ENCODE results near the gene MYADML2. TPM values are rescaled to one million over a fixed set of nuclear protein-coding genes. Genes with fewer than 3 reads are reported as not detected.

Gene MYADML2
- total and polyA plus RNA-seq, 2 experiments from 2014 or later = 0.70 to 1.7 TPM

DNA sequence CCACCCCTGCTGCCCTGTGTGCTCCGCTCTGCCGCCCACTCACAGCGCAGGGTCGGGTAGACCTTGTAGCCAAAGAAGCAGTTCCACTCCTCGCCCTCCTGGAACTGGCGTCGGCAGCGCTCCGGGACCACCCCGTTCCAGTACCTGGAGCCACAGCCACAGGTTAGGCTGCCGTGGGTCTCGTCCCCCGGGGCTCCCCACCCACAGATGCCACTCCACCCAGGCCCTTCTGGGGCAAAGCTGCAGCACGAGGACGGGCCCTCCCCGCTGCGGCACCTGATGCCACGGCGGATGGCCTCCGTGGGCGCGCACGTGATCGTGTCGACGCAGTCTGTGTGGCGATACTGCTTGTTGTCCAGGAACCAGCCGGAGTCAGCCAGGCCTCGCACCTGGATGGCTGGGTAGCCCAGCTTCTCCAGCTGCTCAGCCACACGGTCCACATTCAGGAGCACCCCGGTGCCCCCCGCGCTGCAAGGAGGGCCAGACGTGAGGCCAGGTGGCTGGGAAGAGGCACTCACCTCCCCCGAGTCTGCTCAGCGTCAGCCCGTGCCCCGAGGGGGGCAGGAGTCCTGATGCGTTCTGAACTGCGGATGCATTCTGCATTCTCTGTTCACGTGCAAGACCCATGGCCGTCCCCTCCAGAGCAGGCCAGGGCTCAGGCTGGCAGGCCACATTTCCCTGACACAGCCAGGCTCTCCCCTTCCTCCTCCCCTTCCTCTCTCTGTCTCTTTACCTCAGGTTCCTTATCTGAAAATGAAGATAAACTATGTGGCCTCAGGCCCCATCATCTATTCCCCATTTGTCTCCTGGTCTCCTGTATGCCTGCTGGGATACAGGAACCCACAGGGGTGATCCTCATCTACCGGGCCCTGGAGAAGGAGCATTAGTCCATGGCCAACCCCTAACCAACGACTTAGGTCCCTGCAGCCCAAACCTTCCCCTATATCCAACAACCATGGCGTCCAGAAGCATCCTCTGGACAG is 9.9 kb upstream of the MYADML2 start:
- no peaks in the 10 kb centered on the region; the same call in 2 of the 3 replicates for H3K36me3 Mint-ChIP-seq (ENCODE audit: low read depth)
- no peak for TF ChIP-seq CREB1 (CRISPR knock-in tag; IDR thresholded peaks at IDR 0.05; ENCODE audit: low read depth)
- TF ChIP-seq, protein P1, sequence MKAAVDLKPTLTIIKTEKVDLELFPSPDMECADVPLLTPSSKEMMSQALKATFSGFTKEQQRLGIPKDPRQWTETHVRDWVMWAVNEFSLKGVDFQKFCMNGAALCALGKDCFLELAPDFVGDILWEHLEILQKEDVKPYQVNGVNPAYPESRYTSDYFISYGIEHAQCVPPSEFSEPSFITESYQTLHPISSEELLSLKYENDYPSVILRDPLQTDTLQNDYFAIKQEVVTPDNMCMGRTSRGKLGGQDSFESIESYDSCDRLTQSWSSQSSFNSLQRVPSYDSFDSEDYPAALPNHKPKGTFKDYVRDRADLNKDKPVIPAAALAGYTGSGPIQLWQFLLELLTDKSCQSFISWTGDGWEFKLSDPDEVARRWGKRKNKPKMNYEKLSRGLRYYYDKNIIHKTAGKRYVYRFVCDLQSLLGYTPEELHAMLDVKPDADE (IDR thresholded peaks at IDR 0.05) = no peak
- no peak for TF ChIP-seq POLR2AphosphoS5 (IDR thresholded peaks at IDR 0.05; ENCODE audit: low read depth)
- no peak for TF ChIP-seq EZH2 (IDR thresholded peaks at IDR 0.05; ENCODE audit: low read depth, unreplicated experiment)
- no peak for TF ChIP-seq NANOG (IDR thresholded peaks at IDR 0.05; ENCODE audit: borderline replicate concordance)
- TF ChIP-seq STAT1 (IDR thresholded peaks at IDR 0.05; ENCODE audit: unreplicated experiment) = no peak
- TF ChIP-seq, protein P2, sequence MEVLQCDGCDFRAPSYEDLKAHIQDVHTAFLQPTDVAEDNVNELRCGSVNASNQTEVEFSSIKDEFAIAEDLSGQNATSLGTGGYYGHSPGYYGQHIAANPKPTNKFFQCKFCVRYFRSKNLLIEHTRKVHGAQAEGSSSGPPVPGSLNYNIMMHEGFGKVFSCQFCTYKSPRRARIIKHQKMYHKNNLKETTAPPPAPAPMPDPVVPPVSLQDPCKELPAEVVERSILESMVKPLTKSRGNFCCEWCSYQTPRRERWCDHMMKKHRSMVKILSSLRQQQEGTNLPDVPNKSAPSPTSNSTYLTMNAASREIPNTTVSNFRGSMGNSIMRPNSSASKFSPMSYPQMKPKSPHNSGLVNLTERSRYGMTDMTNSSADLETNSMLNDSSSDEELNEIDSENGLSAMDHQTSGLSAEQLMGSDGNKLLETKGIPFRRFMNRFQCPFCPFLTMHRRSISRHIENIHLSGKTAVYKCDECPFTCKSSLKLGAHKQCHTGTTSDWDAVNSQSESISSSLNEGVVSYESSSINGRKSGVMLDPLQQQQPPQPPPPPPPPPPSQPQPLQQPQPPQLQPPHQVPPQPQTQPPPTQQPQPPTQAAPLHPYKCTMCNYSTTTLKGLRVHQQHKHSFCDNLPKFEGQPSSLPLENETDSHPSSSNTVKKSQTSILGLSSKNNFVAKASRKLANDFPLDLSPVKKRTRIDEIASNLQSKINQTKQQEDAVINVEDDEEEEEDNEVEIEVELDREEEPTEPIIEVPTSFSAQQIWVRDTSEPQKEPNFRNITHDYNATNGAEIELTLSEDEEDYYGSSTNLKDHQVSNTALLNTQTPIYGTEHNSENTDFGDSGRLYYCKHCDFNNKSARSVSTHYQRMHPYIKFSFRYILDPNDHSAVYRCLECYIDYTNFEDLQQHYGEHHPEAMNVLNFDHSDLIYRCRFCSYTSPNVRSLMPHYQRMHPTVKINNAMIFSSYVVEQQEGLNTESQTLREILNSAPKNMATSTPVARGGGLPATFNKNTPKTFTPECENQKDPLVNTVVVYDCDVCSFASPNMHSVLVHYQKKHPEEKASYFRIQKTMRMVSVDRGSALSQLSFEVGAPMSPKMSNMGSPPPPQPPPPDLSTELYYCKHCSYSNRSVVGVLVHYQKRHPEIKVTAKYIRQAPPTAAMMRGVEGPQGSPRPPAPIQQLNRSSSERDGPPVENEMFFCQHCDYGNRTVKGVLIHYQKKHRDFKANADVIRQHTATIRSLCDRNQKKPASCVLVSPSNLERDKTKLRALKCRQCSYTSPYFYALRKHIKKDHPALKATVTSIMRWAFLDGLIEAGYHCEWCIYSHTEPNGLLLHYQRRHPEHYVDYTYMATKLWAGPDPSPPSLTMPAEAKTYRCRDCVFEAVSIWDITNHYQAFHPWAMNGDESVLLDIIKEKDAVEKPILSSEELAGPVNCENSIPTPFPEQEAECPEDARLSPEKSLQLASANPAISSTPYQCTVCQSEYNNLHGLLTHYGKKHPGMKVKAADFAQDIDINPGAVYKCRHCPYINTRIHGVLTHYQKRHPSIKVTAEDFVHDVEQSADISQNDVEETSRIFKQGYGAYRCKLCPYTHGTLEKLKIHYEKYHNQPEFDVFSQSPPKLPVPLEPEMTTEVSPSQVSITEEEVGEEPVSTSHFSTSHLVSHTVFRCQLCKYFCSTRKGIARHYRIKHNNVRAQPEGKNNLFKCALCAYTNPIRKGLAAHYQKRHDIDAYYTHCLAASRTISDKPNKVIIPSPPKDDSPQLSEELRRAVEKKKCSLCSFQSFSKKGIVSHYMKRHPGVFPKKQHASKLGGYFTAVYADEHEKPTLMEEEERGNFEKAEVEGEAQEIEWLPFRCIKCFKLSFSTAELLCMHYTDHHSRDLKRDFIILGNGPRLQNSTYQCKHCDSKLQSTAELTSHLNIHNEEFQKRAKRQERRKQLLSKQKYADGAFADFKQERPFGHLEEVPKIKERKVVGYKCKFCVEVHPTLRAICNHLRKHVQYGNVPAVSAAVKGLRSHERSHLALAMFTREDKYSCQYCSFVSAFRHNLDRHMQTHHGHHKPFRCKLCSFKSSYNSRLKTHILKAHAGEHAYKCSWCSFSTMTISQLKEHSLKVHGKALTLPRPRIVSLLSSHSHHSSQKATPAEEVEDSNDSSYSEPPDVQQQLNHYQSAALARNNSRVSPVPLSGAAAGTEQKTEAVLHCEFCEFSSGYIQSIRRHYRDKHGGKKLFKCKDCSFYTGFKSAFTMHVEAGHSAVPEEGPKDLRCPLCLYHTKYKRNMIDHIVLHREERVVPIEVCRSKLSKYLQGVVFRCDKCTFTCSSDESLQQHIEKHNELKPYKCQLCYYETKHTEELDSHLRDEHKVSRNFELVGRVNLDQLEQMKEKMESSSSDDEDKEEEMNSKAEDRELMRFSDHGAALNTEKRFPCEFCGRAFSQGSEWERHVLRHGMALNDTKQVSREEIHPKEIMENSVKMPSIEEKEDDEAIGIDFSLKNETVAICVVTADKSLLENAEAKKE (CRISPR knock-in tag; IDR thresholded peaks at IDR 0.05) = no peak
- no peak for TF ChIP-seq EZH2phosphoT487 (IDR thresholded peaks at IDR 0.05; ENCODE audit: unreplicated experiment)
- TF ChIP-seq, protein P3, sequence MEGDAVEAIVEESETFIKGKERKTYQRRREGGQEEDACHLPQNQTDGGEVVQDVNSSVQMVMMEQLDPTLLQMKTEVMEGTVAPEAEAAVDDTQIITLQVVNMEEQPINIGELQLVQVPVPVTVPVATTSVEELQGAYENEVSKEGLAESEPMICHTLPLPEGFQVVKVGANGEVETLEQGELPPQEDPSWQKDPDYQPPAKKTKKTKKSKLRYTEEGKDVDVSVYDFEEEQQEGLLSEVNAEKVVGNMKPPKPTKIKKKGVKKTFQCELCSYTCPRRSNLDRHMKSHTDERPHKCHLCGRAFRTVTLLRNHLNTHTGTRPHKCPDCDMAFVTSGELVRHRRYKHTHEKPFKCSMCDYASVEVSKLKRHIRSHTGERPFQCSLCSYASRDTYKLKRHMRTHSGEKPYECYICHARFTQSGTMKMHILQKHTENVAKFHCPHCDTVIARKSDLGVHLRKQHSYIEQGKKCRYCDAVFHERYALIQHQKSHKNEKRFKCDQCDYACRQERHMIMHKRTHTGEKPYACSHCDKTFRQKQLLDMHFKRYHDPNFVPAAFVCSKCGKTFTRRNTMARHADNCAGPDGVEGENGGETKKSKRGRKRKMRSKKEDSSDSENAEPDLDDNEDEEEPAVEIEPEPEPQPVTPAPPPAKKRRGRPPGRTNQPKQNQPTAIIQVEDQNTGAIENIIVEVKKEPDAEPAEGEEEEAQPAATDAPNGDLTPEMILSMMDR (conservative IDR thresholded peaks at IDR 0.05; ENCODE audit: low read depth in 2 of 2) = no peak
- TF ChIP-seq, protein P4, sequence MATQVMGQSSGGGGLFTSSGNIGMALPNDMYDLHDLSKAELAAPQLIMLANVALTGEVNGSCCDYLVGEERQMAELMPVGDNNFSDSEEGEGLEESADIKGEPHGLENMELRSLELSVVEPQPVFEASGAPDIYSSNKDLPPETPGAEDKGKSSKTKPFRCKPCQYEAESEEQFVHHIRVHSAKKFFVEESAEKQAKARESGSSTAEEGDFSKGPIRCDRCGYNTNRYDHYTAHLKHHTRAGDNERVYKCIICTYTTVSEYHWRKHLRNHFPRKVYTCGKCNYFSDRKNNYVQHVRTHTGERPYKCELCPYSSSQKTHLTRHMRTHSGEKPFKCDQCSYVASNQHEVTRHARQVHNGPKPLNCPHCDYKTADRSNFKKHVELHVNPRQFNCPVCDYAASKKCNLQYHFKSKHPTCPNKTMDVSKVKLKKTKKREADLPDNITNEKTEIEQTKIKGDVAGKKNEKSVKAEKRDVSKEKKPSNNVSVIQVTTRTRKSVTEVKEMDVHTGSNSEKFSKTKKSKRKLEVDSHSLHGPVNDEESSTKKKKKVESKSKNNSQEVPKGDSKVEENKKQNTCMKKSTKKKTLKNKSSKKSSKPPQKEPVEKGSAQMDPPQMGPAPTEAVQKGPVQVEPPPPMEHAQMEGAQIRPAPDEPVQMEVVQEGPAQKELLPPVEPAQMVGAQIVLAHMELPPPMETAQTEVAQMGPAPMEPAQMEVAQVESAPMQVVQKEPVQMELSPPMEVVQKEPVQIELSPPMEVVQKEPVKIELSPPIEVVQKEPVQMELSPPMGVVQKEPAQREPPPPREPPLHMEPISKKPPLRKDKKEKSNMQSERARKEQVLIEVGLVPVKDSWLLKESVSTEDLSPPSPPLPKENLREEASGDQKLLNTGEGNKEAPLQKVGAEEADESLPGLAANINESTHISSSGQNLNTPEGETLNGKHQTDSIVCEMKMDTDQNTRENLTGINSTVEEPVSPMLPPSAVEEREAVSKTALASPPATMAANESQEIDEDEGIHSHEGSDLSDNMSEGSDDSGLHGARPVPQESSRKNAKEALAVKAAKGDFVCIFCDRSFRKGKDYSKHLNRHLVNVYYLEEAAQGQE (IDR thresholded peaks at IDR 0.05; ENCODE audit: unreplicated experiment) = no peak
- no peak for TF ChIP-seq ZNF114 (CRISPR knock-in tag; IDR thresholded peaks at IDR 0.05)
- no peaks in the 10 kb centered on the region for H3K79me2 ChIP-seq (replicated peaks; ENCODE audit: insufficient read depth)
- no peaks in the 10 kb centered on the region for H3K9me2 ChIP-seq (ENCODE audit: insufficient read depth)
- no peaks in the 10 kb centered on the region; the same call in 1 of the 2 replicates for H3K4me1 ChIP-seq (ENCODE audit: insufficient read depth)
- no peaks in the 10 kb centered on the region for H3K36me3 ChIP-seq (ENCODE audit: insufficient read depth)
- no peaks in the 10 kb centered on the region; the same call in 2 of the 3 replicates for H3K4me1 Mint-ChIP-seq
- no peak overlapping the region for H3K4me3 Mint-ChIP-seq
- peaks cover 41% of the 10 kb centered on the region for H3K27me3 Mint-ChIP-seq (ENCODE audit: insufficient read depth, low read depth, poor library complexity)
- DNase-seq (ENCODE audit: low spot score) (no peak), ATAC-seq (no peak)
- no peak overlapping the region for H3K27ac Mint-ChIP-seq
- peaks cover 49% of the 10 kb centered on the region for H3K27me3 ChIP-seq (ENCODE audit: insufficient read depth)
- H3K4me2 ChIP-seq = no peak overlapping the region
- no peak overlapping the region for H3K4me3 ChIP-seq
- no peak overlapping the region for H2AFZ ChIP-seq
- no peaks in the 10 kb centered on the region for H3F3A ChIP-seq (replicated peaks; ENCODE audit: low read depth)
- H3K27ac ChIP-seq (ENCODE audit: low read depth) = no peak overlapping the region
- peaks cover 6% of the 10 kb centered on the region; the same call in 1 of the 2 replicates for H4K20me1 ChIP-seq (replicated peaks; ENCODE audit: insufficient read depth)
- peaks cover 3% of the 10 kb centered on the region; the same call in 1 of the 3 replicates for H3K9me3 Mint-ChIP-seq

All from GM23338 (cell line).